Right lobe of liver (tissue), 6 donors: ENCODE results near the gene MYO5B. TPM values are rescaled to one million over a fixed set of nuclear protein-coding genes. Genes with fewer than 3 reads are reported as not detected.

Source experiments
- ATAC-seq, 4 donors: fragments of 200-7000 bp; cut with Tn5 transposase; one replicate each; pipeline ENCODE4 v1.9.1; 2020; ENCODE audit warnings: mild to moderate bottlenecking in 4 of 4, moderate library complexity in 4 of 4
- DNase-seq, 3 donors: peaks; one replicate each; pipeline ENCODE4 v3.0.0-alpha.2; 2020
- H3K27ac ChIP-seq, 3 donors: fragments of 200-600 bp; one replicate each; pipeline ENCODE4 v1.8.0; 2022
- H3K27me3 ChIP-seq, 2 donors: fragments of 200-600 bp; one replicate each; pipeline ENCODE4 v1.8.0; 2022
- H3K36me3 ChIP-seq, 4 donors: fragments of 200-600 bp; sonication (generic) in 1 of 4; one replicate each; pipeline versions ENCODE4 v1.5.1 to v1.8.0; 2017 to 2022; ENCODE audit warnings: control low read depth in 1 of 4
- H3K4me1 ChIP-seq, 4 donors: fragments of 200-600 bp; sonication (generic) in 1 of 4; one replicate each; pipeline versions ENCODE4 v1.5.1 to v1.8.0; 2017 to 2022; ENCODE audit warnings: control low read depth in 1 of 4
- H3K4me3 ChIP-seq, 3 donors: fragments of 200-600 bp; one replicate each; pipeline ENCODE4 v1.8.0; 2022
- H3K9me3 ChIP-seq, 4 donors: fragments of 200-600 bp; sonication (generic) in 1 of 4; one replicate each; pipeline versions ENCODE4 v1.5.1 to v1.8.0; 2017 to 2022; ENCODE audit warnings: control low read depth in 1 of 4
- POLR2A ChIP-seq: fragments of 450-650 bp; IDR thresholded peaks from one replicate; pipeline ENCODE4 v1.6.1; 2017; ENCODE audit warnings: antibody characterized with exemption, mild to moderate bottlenecking
- WGBS: methylation state at CpG from one replicate; pipeline ENCODE4 v1.1.6; 2018; ENCODE audit warnings: low coverage, low lambda C conversion rate; ENCODE audit not compliant: insufficient coverage; ENCODE audit errors: missing lambda C conversion rate; 5-methylcytosine and 5-hydroxymethylcytosine counted together
- intact Hi-C, 2 donors: fragments of 100-400 bp; cut with DNase I; formaldehyde crosslinking; loops; one replicate each; pipeline versions ENCODE4 v1.11.2 to v1.14.1; 2022
- total RNA-seq, 6 experiments: library from RNA; depleted of rRNA in 2 of 6; stranded (reverse); fragments of >200 nt in 2 of 6; fragmentation: NEBNext Ultra II Directional in 3 of 6; extraction: Animal tissue kit (Norgen Biotek cat#: 25700) in 3 of 6; gene quantifications; one replicate each; pipeline versions ENCODE4 v1.1.0 to v1.2.4, GENCODE V29; 2016 to 2023
- TF ChIP-seq, protein P1 (sequence below), 4 donors: fragments of 200-600 bp in 3 of 4; fragments of 450-650 bp in 1 of 4; IDR thresholded peaks; one replicate each; pipeline versions ENCODE4 v1.5.1 to v1.8.0; 2016 to 2022; ENCODE audit warnings: antibody characterized with exemption in 4 of 4, mild to moderate bottlenecking in 2 of 4
- donor health status: DM: no; HTN: yes; CAD: no.
- donor health status: DM: no; HTN: no; CAD: no.
- donor health status: DM: no; HTN: no; CAD: no.
- donor health status: DM: no; HTN: yes; CAD: no.
- donor health status: DM: no; HTN: yes; CAD: no.

Gene MYO5B
- total RNA-seq, 6 experiments from 2014 or later = 13.4 to 25.1 (median 16.6) TPM

DNA sequence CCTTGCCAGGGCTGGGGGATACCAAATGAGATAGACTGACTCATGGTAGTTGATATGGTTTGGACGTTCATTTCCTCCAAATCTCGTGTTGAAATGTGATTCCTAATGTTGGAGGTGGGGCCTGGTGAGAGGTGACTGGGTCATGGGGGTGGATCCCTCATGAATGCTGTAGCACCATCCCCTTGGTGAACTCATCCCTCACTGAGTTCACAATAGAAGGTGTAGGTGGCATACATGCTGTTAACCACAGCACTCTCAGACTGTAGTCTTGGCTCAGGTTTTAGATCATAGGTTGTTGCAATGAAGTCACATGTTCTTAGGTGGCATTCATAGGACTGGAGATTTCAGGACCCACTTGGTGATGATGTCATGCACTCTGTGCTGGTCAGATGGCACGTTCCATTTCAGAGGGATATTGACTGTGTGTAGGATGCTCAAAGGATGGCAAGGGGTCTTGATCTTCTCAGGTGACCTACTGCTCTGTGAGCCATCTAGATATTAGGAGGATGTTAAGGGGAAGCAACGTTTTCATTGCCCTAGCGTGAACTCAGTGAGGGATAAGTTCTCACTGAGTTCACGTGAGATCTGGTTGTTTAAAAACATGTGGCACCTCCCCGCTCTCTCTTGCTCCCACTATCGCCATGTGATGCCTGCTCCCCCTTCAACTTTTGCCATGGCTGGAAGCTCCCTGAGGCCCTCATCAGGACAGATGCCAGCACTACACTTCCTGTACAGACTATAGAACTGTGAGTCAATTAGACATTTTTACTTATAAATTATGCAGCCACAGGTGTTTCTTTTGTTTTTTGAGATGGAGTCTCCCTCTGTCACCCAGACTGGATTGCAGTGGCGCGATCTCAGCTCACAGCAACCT is 307.8 kb downstream of the MYO5B start:
- no peak for TF ChIP-seq POLR2A
- TF ChIP-seq, protein P1, sequence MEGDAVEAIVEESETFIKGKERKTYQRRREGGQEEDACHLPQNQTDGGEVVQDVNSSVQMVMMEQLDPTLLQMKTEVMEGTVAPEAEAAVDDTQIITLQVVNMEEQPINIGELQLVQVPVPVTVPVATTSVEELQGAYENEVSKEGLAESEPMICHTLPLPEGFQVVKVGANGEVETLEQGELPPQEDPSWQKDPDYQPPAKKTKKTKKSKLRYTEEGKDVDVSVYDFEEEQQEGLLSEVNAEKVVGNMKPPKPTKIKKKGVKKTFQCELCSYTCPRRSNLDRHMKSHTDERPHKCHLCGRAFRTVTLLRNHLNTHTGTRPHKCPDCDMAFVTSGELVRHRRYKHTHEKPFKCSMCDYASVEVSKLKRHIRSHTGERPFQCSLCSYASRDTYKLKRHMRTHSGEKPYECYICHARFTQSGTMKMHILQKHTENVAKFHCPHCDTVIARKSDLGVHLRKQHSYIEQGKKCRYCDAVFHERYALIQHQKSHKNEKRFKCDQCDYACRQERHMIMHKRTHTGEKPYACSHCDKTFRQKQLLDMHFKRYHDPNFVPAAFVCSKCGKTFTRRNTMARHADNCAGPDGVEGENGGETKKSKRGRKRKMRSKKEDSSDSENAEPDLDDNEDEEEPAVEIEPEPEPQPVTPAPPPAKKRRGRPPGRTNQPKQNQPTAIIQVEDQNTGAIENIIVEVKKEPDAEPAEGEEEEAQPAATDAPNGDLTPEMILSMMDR (IDR thresholded peaks at IDR 0.05) = no peak
- DNase-seq (no peak), ATAC-seq (no peak)
- Histone ChIP-seq H3K27me3 (no peaks in the 10 kb centered on the region), H3K9me3 (no peaks in the 10 kb centered on the region), H3K27ac (no peak overlapping the region), H3K4me3 (no peak overlapping the region), H3K36me3 (no peaks in the 10 kb centered on the region), H3K4me1 (peaks cover 0 to 14% (median 4%) of the 10 kb centered on the region in 4 donors)
- intact Hi-C loops = no loop called here
- WGBS = 50% methylated on average over 7 of the region's 10 CpGs

DNA sequence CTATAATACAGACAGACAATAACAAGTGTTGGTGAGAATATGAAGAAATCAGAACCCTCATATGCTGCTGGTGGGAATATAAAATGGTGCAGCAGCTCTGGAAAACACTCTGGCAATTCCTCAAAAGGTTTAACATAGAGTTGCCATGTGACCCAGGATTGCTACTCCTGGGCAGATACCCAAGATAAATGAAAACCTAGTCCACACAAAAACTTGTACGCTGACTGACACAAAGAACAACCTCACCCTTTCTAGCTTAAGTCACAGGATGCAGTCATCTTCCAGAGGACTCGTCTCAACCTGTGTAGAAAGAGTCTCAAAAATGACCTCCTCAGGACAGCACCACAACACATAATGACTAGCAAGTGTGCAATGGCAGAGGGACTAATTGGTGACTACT is 310.0 kb downstream of the MYO5B start:
- WGBS = 10% methylated on average over 2 of the region's 2 CpGs
- Histone ChIP-seq H3K27me3 (no peaks in the 10 kb centered on the region), H3K27ac (no peak overlapping the region), H3K36me3 (no peaks in the 10 kb centered on the region), H3K4me1 (peaks cover 0 to 14% (median 4%) of the 10 kb centered on the region in 4 donors), H3K4me3 (no peak overlapping the region), H3K9me3 (no peaks in the 10 kb centered on the region)
- DNase-seq = no peak
- peak; percentile 81 to 91 (median 88) for ATAC-seq
- intact Hi-C loops = no loop called here
- no peak for TF ChIP-seq POLR2A
- TF ChIP-seq, protein P1 (IDR thresholded peaks at IDR 0.05) = no peak

DNA sequence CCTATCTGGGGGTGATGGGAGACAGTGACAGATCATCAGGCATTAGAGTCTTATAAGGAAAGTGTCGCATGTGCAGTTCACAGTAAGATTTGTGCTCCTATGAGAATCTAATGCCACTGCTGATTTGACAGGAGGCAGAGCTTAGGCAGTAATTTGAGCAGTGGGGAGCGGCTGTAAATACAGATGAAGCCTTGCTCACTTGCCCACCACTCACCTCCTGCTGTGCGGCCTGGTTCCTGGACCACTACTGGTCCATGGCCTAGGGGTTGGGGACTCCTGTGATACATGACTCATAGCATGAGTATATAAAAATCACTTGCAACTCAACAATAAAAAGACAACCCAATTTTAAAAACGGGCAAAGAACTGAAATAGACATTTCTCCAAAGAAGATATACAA is 310.5 kb downstream of the MYO5B start:
- no peaks in the 10 kb centered on the region for H3K36me3 ChIP-seq
- ATAC-seq (no peak), DNase-seq (no peak)
- TF ChIP-seq, protein P1 (IDR thresholded peaks at IDR 0.05) = no peak
- TF ChIP-seq POLR2A = no peak
- H3K4me1 ChIP-seq = peaks cover 0 to 14% (median 4%) of the 10 kb centered on the region in 4 donors
- H3K9me3 ChIP-seq = no peaks in the 10 kb centered on the region
- no peaks in the 10 kb centered on the region for H3K27me3 ChIP-seq
- intact Hi-C loops = no loop called here
- H3K27ac ChIP-seq = no peak overlapping the region
- no peak overlapping the region for H3K4me3 ChIP-seq
- 85% methylated on average over 4 of the region's 4 CpGs for WGBS

DNA sequence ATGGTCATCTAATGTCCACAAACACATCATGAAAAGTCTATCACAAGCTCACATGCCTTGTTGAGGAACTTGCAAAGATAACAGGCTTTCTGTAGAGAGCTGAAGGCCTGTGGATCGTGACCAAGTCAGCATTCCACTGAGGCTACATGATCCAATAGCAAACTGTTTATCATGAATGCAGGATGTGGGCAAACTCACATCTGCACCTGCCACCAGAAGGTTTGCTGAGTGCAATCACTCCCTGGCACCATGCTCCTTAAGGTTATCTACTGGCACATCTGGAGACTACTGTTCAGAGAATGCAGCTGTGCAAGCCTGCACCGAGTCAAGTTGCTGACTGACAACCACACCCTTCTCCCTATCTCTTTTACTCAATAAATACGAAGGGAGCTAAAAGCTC is 314.3 kb downstream of the MYO5B start:
- ATAC-seq = no peak

More for the DNA sequence above, 314.3 kb downstream of the MYO5B start:
- WGBS = 88% methylated on average over 2 of the region's 3 CpGs
- no peak for DNase-seq
- Histone ChIP-seq H3K9me3 (no peaks in the 10 kb centered on the region), H3K27me3 (no peaks in the 10 kb centered on the region), H3K4me1 (peaks cover 0 to 14% (median 4%) of the 10 kb centered on the region in 4 donors), H3K27ac (no peak overlapping the region), H3K36me3 (no peaks in the 10 kb centered on the region), H3K4me3 (no peak overlapping the region)
- intact Hi-C loops = no loop called here
- TF ChIP-seq, protein P1 (IDR thresholded peaks at IDR 0.05) = no peak
- no peak for TF ChIP-seq POLR2A
